WI38 (cell line): ENCODE results near the gene LAMTOR4.

Source experiments
- H3K4me3 ChIP-seq: 2 replicates; pipeline ENCODE4 v1.5.1; 2011; ENCODE audit warnings: low read depth, mild to moderate bottlenecking, control low read depth, low read length
- CTCF ChIP-seq: IDR thresholded peaks from 2 replicates; pipeline ENCODE4 v1.5.1; 2012; ENCODE audit warnings: low read depth, mild to moderate bottlenecking, control low read depth, low read length

LAMTOR4 gene

GRCh38 chr7:100147278-100147677 is 1.4 kb upstream of the LAMTOR4 start:
- TF ChIP-seq CTCF, result no peak
- no peak overlapping the region for H3K4me3 ChIP-seq

GRCh38 chr7:100148225-100148558 is 526 bp upstream of the LAMTOR4 start:
- TF ChIP-seq CTCF, result no peak
- peak overlapping the region; percentile 32 for H3K4me3 ChIP-seq

GRCh38 chr7:100152404-100152803 is 3.7 kb downstream of the LAMTOR4 start:
- H3K4me3 ChIP-seq, result no peak overlapping the region
- TF ChIP-seq CTCF, result no peak

GRCh38 chr7:100152937-100153666 is 4.4 kb downstream of the LAMTOR4 start:
- no peak for TF ChIP-seq CTCF
- H3K4me3 ChIP-seq, result no peak overlapping the region

- H3K4me3 ChIP-seq, result no peak overlapping the region
- no peak for TF ChIP-seq CTCF
Measured at GRCh38 chr7:100153708-100154535, 5.2 kb downstream of the LAMTOR4 start.

GRCh38 chr7:100154651-100155491 is 6.2 kb downstream of the LAMTOR4 start:
- no peak overlapping the region for H3K4me3 ChIP-seq
- no peak for TF ChIP-seq CTCF
